ENCODE results near the gene HEPACAM. TPM values are rescaled to one million over a fixed set of nuclear protein-coding genes. Genes with fewer than 3 reads are reported as not detected.

The HEPACAM gene
- total RNA-seq, 1 experiment from 2014 or later = not detected

DNA sequence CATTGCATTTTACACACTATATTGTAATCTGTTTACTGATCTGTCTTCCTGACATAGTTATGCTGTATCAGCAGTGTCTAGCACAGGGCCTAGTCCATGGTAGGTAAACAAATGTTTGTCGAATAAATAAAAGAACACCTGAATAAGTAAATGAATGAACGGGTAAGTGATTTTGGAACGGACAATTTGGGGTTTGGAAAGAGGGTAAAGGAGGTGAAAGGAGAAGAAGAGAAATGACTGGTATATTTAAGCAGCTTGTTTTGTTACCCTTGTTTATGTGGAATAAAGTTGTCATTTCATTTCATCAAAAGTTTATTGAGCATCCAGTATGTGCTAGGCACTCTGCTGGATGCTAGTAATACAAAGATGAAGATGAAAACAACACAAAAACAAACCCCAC lies 16.9 kb downstream of the HEPACAM start, which contains the start of gene HEPN1:
TSS of gene HEPN1 (plus strand) at position 301 of the 400 bp plus-strand sequence.
- TF ChIP-seq CTCF (conservative IDR thresholded peaks at IDR 0.05) = no peak
- Histone ChIP-seq H3K14ac (ENCODE audit: insufficient read depth, low read length) (no peak within 1 kb of the TSS), H3K4ac (ENCODE audit: low read depth, low read length) (no peak within 1 kb of the TSS), H3K27me3 (ENCODE audit: insufficient read depth, low read length) (peaks cover 17% of the 10 kb centered on the region; the same call in 1 of the 2 replicates), H2BK15ac (ENCODE audit: low read depth, low read length) (no peak within 1 kb of the TSS), H4K20me1 (ENCODE audit: control insufficient read depth, insufficient read depth, insufficient read length) (no peaks in the 10 kb centered on the region), H4K91ac (ENCODE audit: insufficient read length, low read depth, low read length) (no peak within 1 kb of the TSS), H3K79me1 (ENCODE audit: insufficient read depth, low read depth, low read length, poor library complexity, severe bottlenecking) (no peaks in the 10 kb centered on the region), H3K9ac (ENCODE audit: extremely low read depth, insufficient read length, low read length) (no peak within 1 kb of the TSS), H2AK5ac (ENCODE audit: insufficient read length, low read length) (no peak within 1 kb of the TSS), H3K4me2 (ENCODE audit: insufficient read depth, insufficient read length, low read length) (no peak within 1 kb of the TSS), H3K4me1 (ENCODE audit: insufficient read depth, low read length) (no peaks in the 10 kb centered on the region), H3K79me2 (ENCODE audit: insufficient read depth, low read length) (no peaks in the 10 kb centered on the region), H3T11ph (ENCODE audit: low read length) (no peak within 1 kb of the TSS), H3K9me3 (ENCODE audit: control insufficient read depth, low read depth, low read length) (no peaks in the 10 kb centered on the region), H4K8ac (replicated peaks; ENCODE audit: insufficient read length, low read depth, low read length) (no peak within 1 kb of the TSS), H3K23ac (ENCODE audit: insufficient read length, low read depth, low read length) (no peak within 1 kb of the TSS), H3K56ac (ENCODE audit: insufficient read length, low read depth, low read length) (no peak within 1 kb of the TSS), H2BK12ac (ENCODE audit: insufficient read length, low read depth, low read length) (no peak within 1 kb of the TSS), H3K27ac (ENCODE audit: insufficient read length, low read depth, low read length) (no peak within 1 kb of the TSS), H2AFZ (ENCODE audit: low read length) (no peak within 1 kb of the TSS), H2BK120ac (ENCODE audit: low read depth, low read length, poor library complexity, severe bottlenecking) (no peak within 1 kb of the TSS), H2BK20ac (ENCODE audit: low read depth, low read length, poor library complexity, severe bottlenecking) (no peak within 1 kb of the TSS), H3K18ac (ENCODE audit: insufficient read length, low read depth, low read length) (no peak within 1 kb of the TSS), H3K23me2 (ENCODE audit: insufficient read length, low read depth, low read length, poor library complexity, severe bottlenecking) (no peaks in the 10 kb centered on the region), H2BK5ac (ENCODE audit: insufficient read length, low read length) (no peak within 1 kb of the TSS), H4K5ac (ENCODE audit: insufficient read length, low read depth, low read length) (no peak within 1 kb of the TSS)
- no peak within 1 kb of the TSS; a peak in 1 of 7 replicates for H3K27ac Mint-ChIP-seq
- peaks cover 3 to 13% of the 10 kb centered on the region in 2 experiments; a peak in 3 of 5 replicates for H3K9me3 Mint-ChIP-seq
- H3K4me3 Mint-ChIP-seq = peak within 1 kb of the TSS in 1 of 2 experiments; percentile 49; a peak in 3 of 5 replicates
- peaks cover 78% of the 10 kb centered on the region for H3K27me3 Mint-ChIP-seq (ENCODE audit: low read depth)
- peaks cover 0 to 3% of the 10 kb centered on the region in 2 experiments; a peak in 2 of 4 replicates for H3K4me1 Mint-ChIP-seq
- H3K36me3 Mint-ChIP-seq (ENCODE audit: insufficient read depth in 1 of 3, low read depth in 3 of 3) = no peaks in the 10 kb centered on the region; a peak in 1 of 7 replicates
- 100% methylated on average over 2 of the region's 3 CpGs for WGBS (ENCODE audit: extremely low coverage, insufficient read length, low lambda C conversion rate)
- DNase-seq = no peak

Measured in H9 (cell line).